Ovary (tissue), 3 donors: Measurements from ENCODE around the gene DNASE1L1.

Source experiments
- POLR2A ChIP-seq: fragments of 450-650 bp; IDR thresholded peaks from one replicate; pipeline ENCODE4 v1.6.1; 2017; ENCODE audit warnings: antibody characterized with exemption, mild to moderate bottlenecking, moderate library complexity
- TF ChIP-seq, protein P1 (sequence below), 3 donors: fragments of 450-650 bp in 2 of 3; fragments of 200-600 bp in 1 of 3; IDR thresholded peaks; one replicate each; pipeline versions ENCODE4 v1.5.1 to v1.8.0; 2016 to 2022; ENCODE audit warnings: antibody characterized with exemption in 3 of 3, mild to moderate bottlenecking in 1 of 3
- donor health status: DM: no; HTN: no; CAD: no.

DNA sequence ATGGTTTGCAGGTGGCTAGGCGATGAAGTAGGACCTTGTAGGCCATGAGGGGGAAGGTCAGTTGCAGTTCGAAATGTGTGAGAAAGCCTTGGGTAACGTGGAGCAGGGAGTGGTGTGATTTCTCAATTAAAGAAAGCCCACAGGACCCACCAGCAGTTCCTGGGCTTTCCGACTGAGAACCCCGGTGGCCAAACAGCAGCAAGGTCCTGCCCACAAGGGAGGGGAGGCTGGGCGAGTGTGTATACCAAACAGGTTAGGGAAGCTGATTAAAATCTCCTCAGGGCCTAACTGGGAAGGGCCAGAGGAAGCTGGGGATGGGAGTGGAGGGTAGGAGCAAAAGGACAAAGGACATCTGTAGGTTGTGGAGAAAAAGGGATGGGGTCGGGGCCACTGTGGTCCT lies 21.9 kb upstream of the DNASE1L1 start:
- TF ChIP-seq POLR2A = no peak
- TF ChIP-seq, protein P1, sequence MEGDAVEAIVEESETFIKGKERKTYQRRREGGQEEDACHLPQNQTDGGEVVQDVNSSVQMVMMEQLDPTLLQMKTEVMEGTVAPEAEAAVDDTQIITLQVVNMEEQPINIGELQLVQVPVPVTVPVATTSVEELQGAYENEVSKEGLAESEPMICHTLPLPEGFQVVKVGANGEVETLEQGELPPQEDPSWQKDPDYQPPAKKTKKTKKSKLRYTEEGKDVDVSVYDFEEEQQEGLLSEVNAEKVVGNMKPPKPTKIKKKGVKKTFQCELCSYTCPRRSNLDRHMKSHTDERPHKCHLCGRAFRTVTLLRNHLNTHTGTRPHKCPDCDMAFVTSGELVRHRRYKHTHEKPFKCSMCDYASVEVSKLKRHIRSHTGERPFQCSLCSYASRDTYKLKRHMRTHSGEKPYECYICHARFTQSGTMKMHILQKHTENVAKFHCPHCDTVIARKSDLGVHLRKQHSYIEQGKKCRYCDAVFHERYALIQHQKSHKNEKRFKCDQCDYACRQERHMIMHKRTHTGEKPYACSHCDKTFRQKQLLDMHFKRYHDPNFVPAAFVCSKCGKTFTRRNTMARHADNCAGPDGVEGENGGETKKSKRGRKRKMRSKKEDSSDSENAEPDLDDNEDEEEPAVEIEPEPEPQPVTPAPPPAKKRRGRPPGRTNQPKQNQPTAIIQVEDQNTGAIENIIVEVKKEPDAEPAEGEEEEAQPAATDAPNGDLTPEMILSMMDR (IDR thresholded peaks at IDR 0.05) = no peak
